RWPE2 (cell line): ENCODE results near the gene C1S.

Source experiments
- ATAC-seq: fragments of 200-7000 bp; cut with Tn5 transposase; 3 replicates; pipeline ENCODE4 v1.9.1; 2021; ENCODE audit warnings: low read depth
- DNase-seq: peaks from one replicate; pipeline ENCODE4 v3.0.0-alpha.2; 2020; ENCODE audit warnings: low spot score
- H3K27ac ChIP-seq: fragments of 450-650 bp; 2 replicates; pipeline ENCODE4 v1.5.1; 2017; ENCODE audit warnings: mild to moderate bottlenecking; ENCODE audit not compliant: poor library complexity, severe bottlenecking
- H3K27me3 ChIP-seq: fragments of 250-450 bp; sonication (Bioruptor Pico); 2 replicates; pipeline ENCODE4 v1.5.1; 2021; ENCODE audit warnings: mild to moderate bottlenecking, moderate library complexity; ENCODE audit not compliant: insufficient read depth, poor library complexity, severe bottlenecking
- H3K36me3 ChIP-seq: fragments of 250-450 bp; sonication (Bioruptor Pico); 2 replicates; pipeline ENCODE4 v1.5.1; 2020; ENCODE audit warnings: low read depth, mild to moderate bottlenecking, moderate library complexity
- H3K4me1 ChIP-seq: fragments of 250-450 bp; sonication (Bioruptor Pico); 2 replicates; pipeline ENCODE4 v1.5.1; 2021; ENCODE audit warnings: mild to moderate bottlenecking, moderate library complexity; ENCODE audit not compliant: insufficient read depth, poor library complexity, severe bottlenecking
- H3K4me3 ChIP-seq: fragments of 250-450 bp; sonication (Bioruptor Pico); 2 replicates; pipeline ENCODE4 v1.5.1; 2021; ENCODE audit warnings: mild to moderate bottlenecking, moderate library complexity; ENCODE audit not compliant: severe bottlenecking
- H3K9me3 ChIP-seq: fragments of 250-450 bp; sonication (Bioruptor Pico); 2 replicates; pipeline ENCODE4 v1.5.1; 2021; ENCODE audit warnings: mild to moderate bottlenecking, moderate library complexity; ENCODE audit not compliant: severe bottlenecking
- CTCF ChIP-seq: fragments of 450-650 bp; IDR thresholded peaks from one replicate; pipeline ENCODE4 v1.5.1; 2017; ENCODE audit warnings: mild to moderate bottlenecking, moderate library complexity; ENCODE audit not compliant: poor library complexity, severe bottlenecking

C1S gene

GRCh38 chr12:7075518-7075917, 15.0 kb downstream of the C1S start:
- Histone ChIP-seq H3K4me3 (no peak overlapping the region), H3K4me1 (peaks cover 18% of the 10 kb centered on the region), H3K9me3 (no peaks in the 10 kb centered on the region), H3K27me3 (no peaks in the 10 kb centered on the region), H3K27ac (no peak overlapping the region), H3K36me3 (no peaks in the 10 kb centered on the region)
- DNase-seq (no peak), ATAC-seq (no peak)
- no peak for TF ChIP-seq CTCF

- H3K36me3 ChIP-seq, result peaks cover 3% of the 10 kb centered on the region; the same call in 1 of the 2 replicates
- DNase-seq (no peak), ATAC-seq (no peak)
- no peaks in the 10 kb centered on the region for H3K9me3 ChIP-seq
- no peak overlapping the region for H3K4me3 ChIP-seq
- H3K4me1 ChIP-seq, result peaks cover 18% of the 10 kb centered on the region
- no peaks in the 10 kb centered on the region for H3K27me3 ChIP-seq
- no peak for TF ChIP-seq CTCF
- no peak overlapping the region for H3K27ac ChIP-seq
Observed at GRCh38 chr12:7075939-7076338, 15.4 kb downstream of the C1S start.

GRCh38 chr12:7076493-7076892, 16.0 kb downstream of the C1S start:
- H3K4me1 ChIP-seq, result peaks cover 18% of the 10 kb centered on the region
- H3K27ac ChIP-seq, result no peak overlapping the region
- no peak for DNase-seq
- no peak for TF ChIP-seq CTCF
- no peak for ATAC-seq
- no peaks in the 10 kb centered on the region for H3K27me3 ChIP-seq
- no peak overlapping the region for H3K4me3 ChIP-seq
- peaks cover 3% of the 10 kb centered on the region; the same call in 1 of the 2 replicates for H3K36me3 ChIP-seq
- no peaks in the 10 kb centered on the region for H3K9me3 ChIP-seq

- no peak for ATAC-seq
- peak overlapping the region; percentile 94 for H3K27ac ChIP-seq
Observed at GRCh38 chr12:7078163-7078562, 17.6 kb downstream of the C1S start.

DNA sequence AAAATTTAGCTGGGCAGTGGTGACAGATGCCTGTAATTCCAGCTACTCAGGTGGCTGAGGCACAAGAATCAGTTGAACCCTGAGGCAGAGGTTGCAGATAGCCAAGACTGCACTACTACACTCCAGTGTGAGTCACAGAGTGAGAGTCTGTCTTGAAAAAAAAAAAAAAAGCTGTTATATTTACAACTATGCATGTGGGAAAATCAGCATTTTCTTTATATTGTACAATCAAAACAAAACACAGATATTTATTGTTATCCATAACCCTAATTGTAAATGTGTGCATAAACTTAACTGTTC, 19.3 kb downstream of the C1S start:
- ATAC-seq (peak; percentile 84), DNase-seq (no peak)
- Histone ChIP-seq H3K4me1 (peaks cover 18% of the 10 kb centered on the region), H3K9me3 (no peaks in the 10 kb centered on the region), H3K36me3 (peaks cover 12% of the 10 kb centered on the region), H3K27me3 (no peaks in the 10 kb centered on the region), H3K4me3 (no peak overlapping the region), H3K27ac (peak overlapping the region; percentile 94)
- no peak for TF ChIP-seq CTCF

More at GRCh38 chr12:7078163-7078562, 17.6 kb downstream of the C1S start:
- peak; percentile 19 for TF ChIP-seq CTCF
- no peaks in the 10 kb centered on the region for H3K9me3 ChIP-seq
- H3K36me3 ChIP-seq, result peaks cover 10% of the 10 kb centered on the region
- no peaks in the 10 kb centered on the region for H3K27me3 ChIP-seq
- DNase-seq, result no peak
- peaks cover 18% of the 10 kb centered on the region for H3K4me1 ChIP-seq
- no peak overlapping the region for H3K4me3 ChIP-seq
